Sigmoid colon (tissue), 3 donors: Measurements from ENCODE around the gene APLF.

Experiments
- CTCF ChIP-seq, 4 experiments: fragments of 450-650 bp in 3 of 4; fragments of 200-600 bp in 1 of 4; IDR thresholded peaks; one replicate each; pipeline ENCODE4 v1.5.1; 2016 to 2019; ENCODE audit warnings: antibody characterized with exemption in 4 of 4, mild to moderate bottlenecking in 3 of 4, moderate library complexity in 2 of 4
- POLR2A ChIP-seq, 2 donors: fragments of 450-650 bp; IDR thresholded peaks; one replicate each; pipeline ENCODE4 v1.6.1; 2016; ENCODE audit warnings: antibody characterized with exemption in 2 of 2, mild to moderate bottlenecking in 2 of 2, moderate library complexity in 2 of 2

- TF ChIP-seq CTCF (IDR thresholded peaks at IDR 0.05) (no peak), POLR2A (IDR thresholded peaks at IDR 0.05) (no peak)
Measured at GRCh38 chr2:68482296-68482820, 15.0 kb downstream of the APLF start.
